Keratinocyte (primary cell): ENCODE measurements around the gene SENP1. TPM values are rescaled to one million over a fixed set of nuclear protein-coding genes. Genes with fewer than 3 reads are reported as not detected.

Experiments used
- DNase-seq: peaks from one replicate; pipeline ENCODE4 v3.0.0-alpha.2; 2011; ENCODE audit warnings: low read depth, missing footprints, low spot score
- FAIRE-seq: peaks from 2 replicates; lab custom pipeline; 2011; peaks lifted over from hg19 to GRCh38; lab: Jason Lieb, UNC
- H2AFZ ChIP-seq: 2 replicates; pipeline ENCODE4 v1.6.0; 2012; ENCODE audit warnings: low read length, control low read depth, inconsistent platforms; ENCODE audit not compliant: control insufficient read depth
- H3K27ac ChIP-seq: 2 replicates; pipeline ENCODE4 v1.5.1; 2011; ENCODE audit warnings: low read length; ENCODE audit not compliant: control insufficient read depth, insufficient read depth
- H3K27me3 ChIP-seq: 3 replicates; pipeline ENCODE4 v1.6.0; 2011; ENCODE audit warnings: low read length; ENCODE audit not compliant: control insufficient read depth, insufficient read depth; ENCODE audit errors: extremely low read depth
- H3K36me3 ChIP-seq, 2 experiments: 2 replicates in 1 of 2; 3 replicates in 1 of 2; pipeline ENCODE4 v1.5.1; 2011; ENCODE audit warnings: low read length in 2 of 2, mild to moderate bottlenecking in 1 of 2; ENCODE audit not compliant: control insufficient read depth in 2 of 2, insufficient read depth in 2 of 2; ENCODE audit errors: extremely low read depth in 1 of 2
- H3K4me1 ChIP-seq: 3 replicates; pipeline ENCODE4 v1.5.1; 2011; ENCODE audit warnings: low read length; ENCODE audit not compliant: control insufficient read depth, insufficient read depth; ENCODE audit errors: extremely low read depth
- H3K4me2 ChIP-seq: 3 replicates; pipeline ENCODE4 v1.6.0; 2011; ENCODE audit warnings: low read depth, low read length; ENCODE audit not compliant: control insufficient read depth, insufficient read depth; ENCODE audit errors: extremely low read depth
- H3K4me3 ChIP-seq, 3 experiments: fragments of 200-600 bp in 1 of 3; sonication (generic) in 1 of 3; 2 replicates in 2 of 3; 3 replicates in 1 of 3; pipeline ENCODE4 v1.5.1; 2011 to 2016; ENCODE audit warnings: low read length in 3 of 3, mild to moderate bottlenecking in 3 of 3, control low read depth in 2 of 3, inconsistent platforms in 1 of 3, low read depth in 1 of 3, mixed read lengths in 1 of 3, mixed run types in 1 of 3, moderate library complexity in 1 of 3; ENCODE audit not compliant: control insufficient read depth in 2 of 3, insufficient read depth in 2 of 3; ENCODE audit errors: extremely low read depth in 1 of 3
- H3K79me2 ChIP-seq: 2 replicates; pipeline ENCODE4 v1.6.0; 2012; ENCODE audit warnings: low read length; ENCODE audit not compliant: control insufficient read depth, insufficient read depth
- H3K9ac ChIP-seq: 3 replicates; pipeline ENCODE4 v1.6.0; 2011; ENCODE audit warnings: low read length; ENCODE audit not compliant: control insufficient read depth, insufficient read depth; ENCODE audit errors: extremely low read depth
- H3K9me1 ChIP-seq: 3 replicates; pipeline ENCODE4 v1.6.0; 2011; ENCODE audit warnings: low read length; ENCODE audit not compliant: control insufficient read depth, insufficient read depth; ENCODE audit errors: extremely low read depth
- H3K9me3 ChIP-seq: 2 replicates; pipeline ENCODE4 v1.5.1; 2012; ENCODE audit warnings: low read depth, low read length; ENCODE audit not compliant: control insufficient read depth
- H4K20me1 ChIP-seq: 3 replicates; pipeline ENCODE4 v1.6.0; 2011; ENCODE audit warnings: low read length; ENCODE audit not compliant: control insufficient read depth, insufficient read depth; ENCODE audit errors: extremely low read depth
- EZH2 ChIP-seq: IDR thresholded peaks from one replicate; pipeline ENCODE4 v1.6.1; 2012; ENCODE audit warnings: inconsistent platforms, mild to moderate bottlenecking, low read length, moderate library complexity
- dilution Hi-C: fragments of 300-500 bp; cut with MboI; formaldehyde crosslinking; loops from one replicate; pipeline ENCODE4 v1.7.0; 2020; ENCODE audit warnings: low sequenced_read_pairs; ENCODE audit not compliant: extremely low pct_ligation_motif_present
- polyA plus RNA-seq, 5 experiments: library from polyadenylated mRNA; depleted of rRNA in 3 of 5; stranded (reverse) in 3 of 5; stranded (forward) in 1 of 5; unstranded in 1 of 5; fragments of >200 nt; gene quantifications; 1 replicate in 1 of 5; 2 replicates in 3 of 5; 3 replicates in 1 of 5; pipeline versions ENCODE4 v1.2.1 to v1.2.3, GENCODE V29; 2011 to 2012; ENCODE audit warnings: missing spikeins in 2 of 5, low read depth in 1 of 5, low replicate concordance in 1 of 5
- TF ChIP-seq, protein P1 (sequence below), 3 experiments: IDR thresholded peaks in 1 of 3; conservative IDR thresholded peaks in 1 of 3; optimal IDR thresholded peaks in 1 of 3; 2 replicates in 2 of 3; 3 replicates in 1 of 3; pipeline versions ENCODE3 to v1.5.1; 2011; ENCODE audit warnings: low read length in 3 of 3, mild to moderate bottlenecking in 3 of 3, moderate library complexity in 2 of 3, control low read depth in 1 of 3, inconsistent platforms in 1 of 3; ENCODE audit not compliant: insufficient read depth in 2 of 3; ENCODE audit errors: extremely low read depth in 1 of 3

The SENP1 gene
- polyA plus RNA-seq, 1 donor (not counting 4 experiments of a cell fraction or from before 2014, with no cell fraction given), result 15.4 TPM

- no peak for TF ChIP-seq EZH2
- TF ChIP-seq, protein P1, sequence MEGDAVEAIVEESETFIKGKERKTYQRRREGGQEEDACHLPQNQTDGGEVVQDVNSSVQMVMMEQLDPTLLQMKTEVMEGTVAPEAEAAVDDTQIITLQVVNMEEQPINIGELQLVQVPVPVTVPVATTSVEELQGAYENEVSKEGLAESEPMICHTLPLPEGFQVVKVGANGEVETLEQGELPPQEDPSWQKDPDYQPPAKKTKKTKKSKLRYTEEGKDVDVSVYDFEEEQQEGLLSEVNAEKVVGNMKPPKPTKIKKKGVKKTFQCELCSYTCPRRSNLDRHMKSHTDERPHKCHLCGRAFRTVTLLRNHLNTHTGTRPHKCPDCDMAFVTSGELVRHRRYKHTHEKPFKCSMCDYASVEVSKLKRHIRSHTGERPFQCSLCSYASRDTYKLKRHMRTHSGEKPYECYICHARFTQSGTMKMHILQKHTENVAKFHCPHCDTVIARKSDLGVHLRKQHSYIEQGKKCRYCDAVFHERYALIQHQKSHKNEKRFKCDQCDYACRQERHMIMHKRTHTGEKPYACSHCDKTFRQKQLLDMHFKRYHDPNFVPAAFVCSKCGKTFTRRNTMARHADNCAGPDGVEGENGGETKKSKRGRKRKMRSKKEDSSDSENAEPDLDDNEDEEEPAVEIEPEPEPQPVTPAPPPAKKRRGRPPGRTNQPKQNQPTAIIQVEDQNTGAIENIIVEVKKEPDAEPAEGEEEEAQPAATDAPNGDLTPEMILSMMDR (optimal IDR thresholded peaks at IDR 0.05 in 1 of 3, IDR thresholded peaks at IDR 0.05 in 1 of 3, conservative IDR thresholded peaks at IDR 0.05 in 1 of 3; ENCODE audit: extremely low read depth in 1 of 3, insufficient read depth in 2 of 3, low read length in 3 of 3), result no peak
- H3K4me3 ChIP-seq, result no peak overlapping the region
- H3K27ac ChIP-seq, result no peak overlapping the region
- no peaks in the 10 kb centered on the region for H3K4me1 ChIP-seq
- dilution Hi-C loops, result no loop called here
- peaks cover 22 to 26% of the 10 kb centered on the region in 2 experiments for H3K36me3 ChIP-seq
- no peaks in the 10 kb centered on the region for H4K20me1 ChIP-seq
- H2AFZ ChIP-seq, result no peak overlapping the region
- H3K4me2 ChIP-seq, result no peak overlapping the region
- no peak for FAIRE-seq
- no peaks in the 10 kb centered on the region for H3K9me3 ChIP-seq
- H3K79me2 ChIP-seq, result no peaks in the 10 kb centered on the region
- H3K27me3 ChIP-seq, result no peaks in the 10 kb centered on the region
- no peak overlapping the region for H3K9ac ChIP-seq
- DNase-seq, result no peak
- no peaks in the 10 kb centered on the region for H3K9me1 ChIP-seq
Measured at GRCh38 chr12:48145981-48146380, 40.1 kb upstream of the SENP1 start.

DNA sequence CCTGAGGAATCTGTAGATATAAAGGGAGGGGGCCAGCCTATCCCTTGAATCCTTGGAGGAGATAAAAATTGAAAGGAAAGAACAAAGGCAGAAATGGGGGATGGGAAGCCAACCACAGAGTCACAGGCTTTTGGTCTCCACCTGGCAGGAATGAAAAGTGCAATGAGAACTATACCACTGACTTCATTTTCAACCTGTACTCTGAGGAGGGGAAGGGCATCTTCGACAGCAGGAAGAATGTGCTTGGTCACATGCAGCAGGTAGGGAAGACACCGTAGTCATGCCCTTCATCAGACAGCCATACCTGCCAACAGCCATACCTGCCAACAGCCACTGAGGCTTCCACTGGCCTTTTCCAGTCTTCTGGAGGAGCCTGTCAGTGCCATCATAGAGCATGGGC, 38.0 kb upstream of the SENP1 start:
- H3K27ac ChIP-seq, result no peak overlapping the region
- no peaks in the 10 kb centered on the region for H3K9me3 ChIP-seq
- dilution Hi-C loops, result no loop called here
- H3K9ac ChIP-seq, result no peak overlapping the region
- H4K20me1 ChIP-seq, result no peaks in the 10 kb centered on the region
- no peaks in the 10 kb centered on the region for H3K9me1 ChIP-seq
- TF ChIP-seq EZH2, result no peak
- TF ChIP-seq, protein P1 (optimal IDR thresholded peaks at IDR 0.05 in 1 of 3, IDR thresholded peaks at IDR 0.05 in 1 of 3, conservative IDR thresholded peaks at IDR 0.05 in 1 of 3; ENCODE audit: extremely low read depth in 1 of 3, insufficient read depth in 2 of 3, low read length in 3 of 3), result no peak
- H3K4me1 ChIP-seq, result no peaks in the 10 kb centered on the region
- H3K27me3 ChIP-seq, result no peaks in the 10 kb centered on the region
- DNase-seq (no peak), FAIRE-seq (no peak)
- H3K36me3 ChIP-seq, result peaks cover 20 to 23% of the 10 kb centered on the region in 2 experiments
- no peaks in the 10 kb centered on the region for H3K79me2 ChIP-seq
- no peak overlapping the region for H2AFZ ChIP-seq
- no peak overlapping the region for H3K4me3 ChIP-seq
- H3K4me2 ChIP-seq, result no peak overlapping the region
